ENCODE measurements around the gene AZI2.

The AZI2 gene

GRCh38 chr3:28320981-28321380 lies 27.6 kb downstream of the AZI2 start:
- H3K9me3 ChIP-seq (ENCODE audit: low read length): no peaks in the 10 kb centered on the region
- H3K36me3 ChIP-seq (ENCODE audit: insufficient read depth, low read length): peaks cover 27% of the 10 kb centered on the region; the same call in 1 of the 2 replicates
- no peak overlapping the region for H3K9ac ChIP-seq (ENCODE audit: low read length)
- H3K9me2 ChIP-seq (ENCODE audit: low read depth, low read length): no peaks in the 10 kb centered on the region
- H3K79me2 ChIP-seq (ENCODE audit: insufficient read depth, low read length): no peaks in the 10 kb centered on the region
- H3K27ac ChIP-seq (ENCODE audit: low read depth, low read length, poor library complexity, severe bottlenecking): no peak overlapping the region
- no peak overlapping the region for H2AFZ ChIP-seq (ENCODE audit: low read length)
- no peaks in the 10 kb centered on the region for H3K27me3 ChIP-seq (ENCODE audit: insufficient read depth, low read length)
- no peaks in the 10 kb centered on the region for H3K4me1 ChIP-seq (ENCODE audit: insufficient read depth, low read length, severe bottlenecking)
- no peak overlapping the region for H3K4me2 ChIP-seq (ENCODE audit: low read length)
- no peak overlapping the region for H3K4me3 ChIP-seq (ENCODE audit: low read depth, low read length, poor library complexity, severe bottlenecking)
- TF ChIP-seq EZH2 (IDR thresholded peaks at IDR 0.05; ENCODE audit: borderline replicate concordance, low read length) (no peak), CTCF (IDR thresholded peaks at IDR 0.05; ENCODE audit: low read length) (no peak)
- no peaks in the 10 kb centered on the region for H3F3A ChIP-seq (ENCODE audit: insufficient read depth, low read length)
- H4K20me1 ChIP-seq (ENCODE audit: insufficient read depth, low read length): no peaks in the 10 kb centered on the region

- no peaks in the 10 kb centered on the region for H3K4me1 ChIP-seq (ENCODE audit: insufficient read depth, low read length, severe bottlenecking)
- H3K4me3 ChIP-seq (ENCODE audit: low read depth, low read length, poor library complexity, severe bottlenecking): no peak overlapping the region
- H3K36me3 ChIP-seq (ENCODE audit: insufficient read depth, low read length): peaks cover 9% of the 10 kb centered on the region; the same call in 1 of the 2 replicates
- TF ChIP-seq EZH2 (IDR thresholded peaks at IDR 0.05; ENCODE audit: borderline replicate concordance, low read length): no peak
- TF ChIP-seq CTCF (IDR thresholded peaks at IDR 0.05; ENCODE audit: low read length): peak; percentile 64
- no peaks in the 10 kb centered on the region for H4K20me1 ChIP-seq (ENCODE audit: insufficient read depth, low read length)
- H3K9me3 ChIP-seq (ENCODE audit: low read length): no peaks in the 10 kb centered on the region
- no peak overlapping the region for H2AFZ ChIP-seq (ENCODE audit: low read length)
- H3F3A ChIP-seq (ENCODE audit: insufficient read depth, low read length): no peaks in the 10 kb centered on the region
- no peaks in the 10 kb centered on the region for H3K9me2 ChIP-seq (ENCODE audit: low read depth, low read length)
- no peaks in the 10 kb centered on the region for H3K27me3 ChIP-seq (ENCODE audit: insufficient read depth, low read length)
- H3K27ac ChIP-seq (ENCODE audit: low read depth, low read length, poor library complexity, severe bottlenecking): no peak overlapping the region
- no peaks in the 10 kb centered on the region for H3K79me2 ChIP-seq (ENCODE audit: insufficient read depth, low read length)
- H3K9ac ChIP-seq (ENCODE audit: low read length): no peak overlapping the region
- H3K4me2 ChIP-seq (ENCODE audit: low read length): no peak overlapping the region
These were observed 31.1 kb downstream of the AZI2 start for GRCh38 chr3:28317438-28318022.

GRCh38 chr3:28316226-28316625 lies 32.4 kb downstream of the AZI2 start:
- Histone ChIP-seq H3K36me3 (ENCODE audit: insufficient read depth, low read length) (peaks cover 9% of the 10 kb centered on the region; the same call in 1 of the 2 replicates), H4K20me1 (ENCODE audit: insufficient read depth, low read length) (no peaks in the 10 kb centered on the region), H3K27ac (ENCODE audit: low read depth, low read length, poor library complexity, severe bottlenecking) (no peak overlapping the region), H3K9me2 (ENCODE audit: low read depth, low read length) (no peaks in the 10 kb centered on the region), H3K9me3 (ENCODE audit: low read length) (no peaks in the 10 kb centered on the region), H2AFZ (ENCODE audit: low read length) (no peak overlapping the region), H3K4me2 (ENCODE audit: low read length) (no peak overlapping the region), H3K4me3 (ENCODE audit: low read depth, low read length, poor library complexity, severe bottlenecking) (no peak overlapping the region), H3F3A (ENCODE audit: insufficient read depth, low read length) (no peaks in the 10 kb centered on the region), H3K4me1 (ENCODE audit: insufficient read depth, low read length, severe bottlenecking) (no peaks in the 10 kb centered on the region), H3K9ac (ENCODE audit: low read length) (no peak overlapping the region), H3K79me2 (ENCODE audit: insufficient read depth, low read length) (no peaks in the 10 kb centered on the region), H3K27me3 (ENCODE audit: insufficient read depth, low read length) (no peaks in the 10 kb centered on the region)
- TF ChIP-seq EZH2 (IDR thresholded peaks at IDR 0.05; ENCODE audit: borderline replicate concordance, low read length): no peak
- no peak for TF ChIP-seq CTCF (IDR thresholded peaks at IDR 0.05; ENCODE audit: low read length)
